ENCODE results near the gene CPA2. TPM values are rescaled to one million over a fixed set of nuclear protein-coding genes. Genes with fewer than 3 reads are reported as not detected.

Gene CPA2
- polyA plus RNA-seq, 1 of the 3 experiments (the other 2 are of a cell fraction), result 0.03 TPM

- TF ChIP-seq RCOR1 (IDR thresholded peaks at IDR 0.05; ENCODE audit: low read length) (no peak), NFIC (IDR thresholded peaks at IDR 0.05; ENCODE audit: borderline replicate concordance) (0 out of 2 replicates have a peak, but pooled peaks have one; percentile 15), FOSL2 (IDR thresholded peaks at IDR 0.05; ENCODE audit: borderline replicate concordance, low read depth) (0 out of 2 replicates have a peak, but pooled peaks have one; percentile 4)
Measured at GRCh38 chr7:130281260-130281659, 14.6 kb downstream of the CPA2 start.

GRCh38 chr7:130286881-130287280, 20.2 kb downstream of the CPA2 start:
- Histone ChIP-seq H3K36me3 (replicated peaks in 1 of 2; ENCODE audit: control insufficient read depth in 1 of 2, insufficient read depth in 2 of 2, low read length in 1 of 2) (no peaks in the 10 kb centered on the region), H3K4me2 (no peak overlapping the region), H2AFZ (ENCODE audit: low read depth) (no peak overlapping the region), H3K9me2 (no peaks in the 10 kb centered on the region), H3K4me1 (ENCODE audit: control insufficient read depth in 1 of 2, insufficient read depth in 2 of 2, low read depth in 1 of 2, low read length in 1 of 2) (peaks cover 0 to 4% of the 10 kb centered on the region in 2 experiments; a peak in 1 of 4 replicates), H3K9ac (no peak overlapping the region), H3K27me3 (ENCODE audit: insufficient read depth) (no peaks in the 10 kb centered on the region), H3K4me3 (ENCODE audit: low read depth in 2 of 2, low read length in 1 of 2) (no peak overlapping the region), H4K20me1 (ENCODE audit: insufficient read depth) (no peaks in the 10 kb centered on the region), H3F3A (replicated peaks; ENCODE audit: insufficient read depth) (peaks cover 6% of the 10 kb centered on the region), H3K79me2 (ENCODE audit: insufficient read depth) (no peaks in the 10 kb centered on the region), H3K9me3 (no peaks in the 10 kb centered on the region), H3K27ac (ENCODE audit: low read depth in 2 of 2, low read length in 1 of 2) (no peak overlapping the region)
- POLR2A ChIA-PET, result no interaction called here
- no peak for DNase-seq
- CTCF ChIA-PET, result interaction anchor here (0.7 to 2.1 kb wide), 2 partner anchors 9 to 43 kb away, joined by 3 to 9 read pairs; no protein-coding TSS in a partner anchor
- WGBS (ENCODE audit: low lambda C conversion rate), result 94% methylated on average over 1 of the region's 1 CpG
- TF ChIP-seq, protein P1, sequence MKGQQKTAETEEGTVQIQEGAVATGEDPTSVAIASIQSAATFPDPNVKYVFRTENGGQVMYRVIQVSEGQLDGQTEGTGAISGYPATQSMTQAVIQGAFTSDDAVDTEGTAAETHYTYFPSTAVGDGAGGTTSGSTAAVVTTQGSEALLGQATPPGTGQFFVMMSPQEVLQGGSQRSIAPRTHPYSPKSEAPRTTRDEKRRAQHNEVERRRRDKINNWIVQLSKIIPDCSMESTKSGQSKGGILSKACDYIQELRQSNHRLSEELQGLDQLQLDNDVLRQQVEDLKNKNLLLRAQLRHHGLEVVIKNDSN (IDR thresholded peaks at IDR 0.05; ENCODE audit: borderline replicate concordance, low read depth), result no peak
- TF ChIP-seq SIN3A (IDR thresholded peaks at IDR 0.05; ENCODE audit: borderline replicate concordance, low read depth, low read length) (no peak), REST (IDR thresholded peaks at IDR 0.05; ENCODE audit: low read depth, low read length) (no peak), RCOR1 (IDR thresholded peaks at IDR 0.05; ENCODE audit: low read length) (no peak), SMC3 (IDR thresholded peaks at IDR 0.05; ENCODE audit: low read depth, low read length) (no peak), ELF1 (IDR thresholded peaks at IDR 0.05) (no peak), JUND (IDR thresholded peaks at IDR 0.05) (no peak), TCF12 (IDR thresholded peaks at IDR 0.05) (no peak), MEF2A (IDR thresholded peaks at IDR 0.05; ENCODE audit: borderline replicate concordance, low read depth) (no peak), POLR2AphosphoS5 (IDR thresholded peaks at IDR 0.05; ENCODE audit: low read depth, low read length) (no peak), FOXM1 (IDR thresholded peaks at IDR 0.05; ENCODE audit: low read depth) (no peak), TEAD4 (IDR thresholded peaks at IDR 0.05; ENCODE audit: borderline replicate concordance, insufficient read depth) (no peak), FOXJ3 (CRISPR knock-in tag; IDR thresholded peaks at IDR 0.05) (no peak), RXRA (IDR thresholded peaks at IDR 0.05; ENCODE audit: borderline replicate concordance, low read depth) (no peak), YY1 (IDR thresholded peaks at IDR 0.05; ENCODE audit: low read depth) (no peak), GABPA (IDR thresholded peaks at IDR 0.05; ENCODE audit: low read depth) (no peak)
- TF ChIP-seq, protein P2, sequence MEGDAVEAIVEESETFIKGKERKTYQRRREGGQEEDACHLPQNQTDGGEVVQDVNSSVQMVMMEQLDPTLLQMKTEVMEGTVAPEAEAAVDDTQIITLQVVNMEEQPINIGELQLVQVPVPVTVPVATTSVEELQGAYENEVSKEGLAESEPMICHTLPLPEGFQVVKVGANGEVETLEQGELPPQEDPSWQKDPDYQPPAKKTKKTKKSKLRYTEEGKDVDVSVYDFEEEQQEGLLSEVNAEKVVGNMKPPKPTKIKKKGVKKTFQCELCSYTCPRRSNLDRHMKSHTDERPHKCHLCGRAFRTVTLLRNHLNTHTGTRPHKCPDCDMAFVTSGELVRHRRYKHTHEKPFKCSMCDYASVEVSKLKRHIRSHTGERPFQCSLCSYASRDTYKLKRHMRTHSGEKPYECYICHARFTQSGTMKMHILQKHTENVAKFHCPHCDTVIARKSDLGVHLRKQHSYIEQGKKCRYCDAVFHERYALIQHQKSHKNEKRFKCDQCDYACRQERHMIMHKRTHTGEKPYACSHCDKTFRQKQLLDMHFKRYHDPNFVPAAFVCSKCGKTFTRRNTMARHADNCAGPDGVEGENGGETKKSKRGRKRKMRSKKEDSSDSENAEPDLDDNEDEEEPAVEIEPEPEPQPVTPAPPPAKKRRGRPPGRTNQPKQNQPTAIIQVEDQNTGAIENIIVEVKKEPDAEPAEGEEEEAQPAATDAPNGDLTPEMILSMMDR (IDR thresholded peaks at IDR 0.05), result no peak

More at GRCh38 chr7:130281260-130281659, 14.6 kb downstream of the CPA2 start:
- ChIA-PET CTCF (interaction anchor here (1.3 to 1.6 kb wide), 2 partner anchors 209 to 219 kb away, joined by 3 read pairs; no protein-coding TSS in a partner anchor), POLR2A (no interaction called here)
- Histone ChIP-seq H3K4me1 (ENCODE audit: control insufficient read depth in 1 of 2, insufficient read depth in 2 of 2, low read depth in 1 of 2, low read length in 1 of 2) (peaks cover 3 to 13% of the 10 kb centered on the region in 2 experiments; a peak in 2 of 4 replicates), H3K4me2 (no peak overlapping the region), H4K20me1 (ENCODE audit: insufficient read depth) (no peaks in the 10 kb centered on the region), H3F3A (replicated peaks; ENCODE audit: insufficient read depth) (no peaks in the 10 kb centered on the region), H3K4me3 (ENCODE audit: low read depth in 2 of 2, low read length in 1 of 2) (no peak overlapping the region), H2AFZ (ENCODE audit: low read depth) (no peak overlapping the region), H3K9me3 (no peaks in the 10 kb centered on the region), H3K79me2 (ENCODE audit: insufficient read depth) (no peaks in the 10 kb centered on the region), H3K9me2 (no peaks in the 10 kb centered on the region), H3K9ac (no peak overlapping the region), H3K36me3 (replicated peaks in 1 of 2; ENCODE audit: control insufficient read depth in 1 of 2, insufficient read depth in 2 of 2, low read length in 1 of 2) (no peaks in the 10 kb centered on the region), H3K27me3 (ENCODE audit: insufficient read depth) (no peaks in the 10 kb centered on the region), H3K27ac (ENCODE audit: low read depth in 2 of 2, low read length in 1 of 2) (no peak overlapping the region)
- 63% methylated on average over 1 of the region's 1 CpG for WGBS (ENCODE audit: low lambda C conversion rate)
- no peak for DNase-seq
